ENCODE results near the gene PRR15L.
"Not testable (repeated sequence)": the region's sequence is repeated elsewhere in the genome, so short reads cannot be mapped to it uniquely, and the experiment has no call there.

Gene PRR15L

DNA sequence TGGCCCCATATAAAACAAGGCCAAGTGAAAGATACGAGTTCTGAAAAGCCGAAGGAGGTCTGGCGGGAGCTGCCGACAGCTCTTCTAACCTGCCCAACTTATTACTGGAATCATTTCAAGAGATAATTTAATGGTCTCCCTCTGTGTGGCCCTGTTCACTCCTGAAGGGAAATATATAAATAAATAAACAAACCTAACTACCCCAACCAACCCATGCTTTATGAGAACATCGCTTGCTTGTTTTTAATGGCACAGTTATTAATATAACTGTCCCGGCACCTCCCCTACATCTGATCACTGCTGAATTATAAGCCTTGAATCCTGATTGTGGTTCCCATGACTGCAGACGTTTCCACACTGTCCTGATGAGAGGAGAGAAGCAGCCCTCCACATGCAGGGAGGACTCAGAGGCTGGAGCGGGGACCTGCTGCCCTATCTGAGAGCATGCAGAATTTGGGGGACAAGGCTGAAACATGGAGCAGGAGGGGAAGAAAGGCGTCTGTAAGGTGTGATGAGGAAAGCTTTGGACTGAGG lies 35.4 kb upstream of the PRR15L start:
- no peak for DNase-seq (ENCODE audit: extremely low read depth, insufficient read length)
- Histone ChIP-seq H3K36me3 (ENCODE audit: control insufficient read depth, insufficient read depth, low read length) (no peaks in the 10 kb centered on the region), H3K27me3 (replicated peaks; ENCODE audit: control insufficient read depth, insufficient read depth, low read length) (peaks cover 2% of the 10 kb centered on the region), H3K4me3 (replicated peaks; ENCODE audit: low read depth, low read length) (no peak overlapping the region)
- no peak for TF ChIP-seq CTCF (IDR thresholded peaks at IDR 0.05; ENCODE audit: insufficient read depth, low read length, poor library complexity, severe bottlenecking)

DNA sequence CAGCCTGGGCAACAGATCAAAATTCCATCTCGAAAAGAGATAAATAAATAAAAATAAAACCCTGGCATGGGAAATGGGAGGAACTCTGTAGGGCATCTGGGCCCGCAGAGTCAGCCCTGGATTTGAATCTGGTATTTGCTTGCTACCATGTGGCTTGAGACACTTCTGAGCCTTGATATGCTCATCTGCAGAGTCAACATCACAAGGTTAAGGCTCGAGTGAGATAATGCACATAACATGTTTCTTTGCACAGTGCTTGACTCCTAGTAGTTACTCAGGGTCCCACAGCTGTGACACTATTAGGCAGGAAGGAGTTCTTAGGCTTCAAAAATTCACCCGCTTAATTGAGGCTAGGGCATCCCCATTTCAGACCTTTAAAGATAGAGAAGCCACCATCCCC lies 34.5 kb upstream of the PRR15L start:
- no peak overlapping the region for H3K4me3 ChIP-seq (replicated peaks; ENCODE audit: low read depth, low read length)
- peaks cover 2% of the 10 kb centered on the region for H3K27me3 ChIP-seq (replicated peaks; ENCODE audit: control insufficient read depth, insufficient read depth, low read length)
- DNase-seq (ENCODE audit: extremely low read depth, insufficient read length) = no peak
- no peak for TF ChIP-seq CTCF (IDR thresholded peaks at IDR 0.05; ENCODE audit: insufficient read depth, low read length, poor library complexity, severe bottlenecking)
- no peaks in the 10 kb centered on the region for H3K36me3 ChIP-seq (ENCODE audit: control insufficient read depth, insufficient read depth, low read length)

- Histone ChIP-seq H3K27me3 (replicated peaks; ENCODE audit: control insufficient read depth, insufficient read depth, low read length) (peaks cover 2% of the 10 kb centered on the region), H3K4me3 (replicated peaks; ENCODE audit: low read depth, low read length) (no peak overlapping the region), H3K36me3 (ENCODE audit: control insufficient read depth, insufficient read depth, low read length) (no peaks in the 10 kb centered on the region)
- no peak for DNase-seq (ENCODE audit: extremely low read depth, insufficient read length)
- no peak for TF ChIP-seq CTCF (IDR thresholded peaks at IDR 0.05; ENCODE audit: insufficient read depth, low read length, poor library complexity, severe bottlenecking)
Measured at GRCh38 chr17:47990962-47991731, 33.5 kb upstream of the PRR15L start.

- Histone ChIP-seq H3K36me3 (ENCODE audit: control insufficient read depth, insufficient read depth, low read length) (no peaks in the 10 kb centered on the region), H3K4me3 (replicated peaks; ENCODE audit: low read depth, low read length) (no peak overlapping the region), H3K27me3 (replicated peaks; ENCODE audit: control insufficient read depth, insufficient read depth, low read length) (peaks cover 2% of the 10 kb centered on the region)
- TF ChIP-seq CTCF (IDR thresholded peaks at IDR 0.05; ENCODE audit: insufficient read depth, low read length, poor library complexity, severe bottlenecking) = no peak
- no peak for DNase-seq (ENCODE audit: extremely low read depth, insufficient read length)
Measured at GRCh38 chr17:47989700-47990099, 32.0 kb upstream of the PRR15L start.

- Histone ChIP-seq H3K4me3 (replicated peaks; ENCODE audit: low read depth, low read length) (no peak overlapping the region), H3K36me3 (ENCODE audit: control insufficient read depth, insufficient read depth, low read length) (no peaks in the 10 kb centered on the region; the same call in 1 of the 2 replicates), H3K27me3 (replicated peaks; ENCODE audit: control insufficient read depth, insufficient read depth, low read length) (peaks cover under 1% of the 10 kb centered on the region)
- TF ChIP-seq CTCF (IDR thresholded peaks at IDR 0.05; ENCODE audit: insufficient read depth, low read length, poor library complexity, severe bottlenecking) = no peak
- no peak for DNase-seq (ENCODE audit: extremely low read depth, insufficient read length)
Measured at GRCh38 chr17:47989159-47989558, 31.5 kb upstream of the PRR15L start.

DNA sequence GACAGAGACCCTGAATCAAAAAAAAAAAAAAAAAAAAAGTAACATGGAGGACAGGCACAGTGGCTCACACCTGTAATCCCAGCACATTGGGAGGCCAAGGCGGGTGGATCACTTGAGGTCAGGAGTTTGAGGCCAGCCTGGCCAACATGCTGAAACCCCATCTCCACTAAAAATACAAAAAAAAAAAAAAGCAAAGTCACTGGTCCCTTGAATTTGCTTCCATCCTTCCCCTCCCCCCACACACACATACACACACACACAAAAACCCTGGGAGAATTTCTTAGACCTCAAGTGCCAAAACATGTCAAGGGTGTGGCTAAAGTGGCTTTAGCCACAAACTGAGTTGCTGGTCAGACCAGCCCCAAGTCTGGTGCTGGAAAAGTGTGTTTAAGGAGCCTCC lies 30.8 kb upstream of the PRR15L start:
- DNase-seq (ENCODE audit: extremely low read depth, insufficient read length); H3K36me3 ChIP-seq (ENCODE audit: control insufficient read depth, insufficient read depth, low read length); H3K4me3 ChIP-seq (replicated peaks; ENCODE audit: low read depth, low read length); H3K27me3 ChIP-seq (replicated peaks; ENCODE audit: control insufficient read depth, insufficient read depth, low read length): not testable (repeated sequence)
